Measurements from ENCODE around the gene POLR2L.

DNA sequence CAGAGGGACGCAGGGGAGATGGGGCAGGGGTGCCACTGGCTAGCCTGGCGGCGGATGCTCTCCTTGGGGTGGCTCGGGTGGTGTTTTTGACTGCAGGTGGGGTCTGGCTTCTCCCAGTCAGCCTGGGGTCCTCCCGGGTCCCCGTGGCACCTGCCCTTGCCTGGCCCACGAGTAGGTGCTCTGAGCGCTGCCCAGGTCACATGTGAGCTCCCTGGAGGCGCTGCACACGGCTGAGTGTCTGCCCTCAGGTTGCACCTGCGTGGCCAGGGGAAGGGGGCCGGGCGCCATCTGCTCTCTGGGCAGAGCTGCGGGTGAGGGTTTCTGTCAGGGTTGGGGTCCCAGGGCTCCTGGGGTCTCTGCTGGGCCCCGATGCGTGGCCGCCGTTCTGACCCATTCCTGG is 5.5 kb upstream of the POLR2L start:
- TF ChIP-seq EZH2phosphoT487 (IDR thresholded peaks at IDR 0.05; ENCODE audit: borderline replicate concordance) (no peak), POLR2AphosphoS5 (IDR thresholded peaks at IDR 0.05; ENCODE audit: low read depth, low read length) (no peak), EZH2 (IDR thresholded peaks at IDR 0.05) (no peak), POLR2A (IDR thresholded peaks at IDR 0.05; ENCODE audit: borderline replicate concordance, extremely low read depth, insufficient read depth, insufficient read length) (no peak), YY1 (IDR thresholded peaks at IDR 0.05; ENCODE audit: extremely low read depth, insufficient replicate concordance, low read depth, low read length) (no peak)
- TF ChIP-seq, protein P1, sequence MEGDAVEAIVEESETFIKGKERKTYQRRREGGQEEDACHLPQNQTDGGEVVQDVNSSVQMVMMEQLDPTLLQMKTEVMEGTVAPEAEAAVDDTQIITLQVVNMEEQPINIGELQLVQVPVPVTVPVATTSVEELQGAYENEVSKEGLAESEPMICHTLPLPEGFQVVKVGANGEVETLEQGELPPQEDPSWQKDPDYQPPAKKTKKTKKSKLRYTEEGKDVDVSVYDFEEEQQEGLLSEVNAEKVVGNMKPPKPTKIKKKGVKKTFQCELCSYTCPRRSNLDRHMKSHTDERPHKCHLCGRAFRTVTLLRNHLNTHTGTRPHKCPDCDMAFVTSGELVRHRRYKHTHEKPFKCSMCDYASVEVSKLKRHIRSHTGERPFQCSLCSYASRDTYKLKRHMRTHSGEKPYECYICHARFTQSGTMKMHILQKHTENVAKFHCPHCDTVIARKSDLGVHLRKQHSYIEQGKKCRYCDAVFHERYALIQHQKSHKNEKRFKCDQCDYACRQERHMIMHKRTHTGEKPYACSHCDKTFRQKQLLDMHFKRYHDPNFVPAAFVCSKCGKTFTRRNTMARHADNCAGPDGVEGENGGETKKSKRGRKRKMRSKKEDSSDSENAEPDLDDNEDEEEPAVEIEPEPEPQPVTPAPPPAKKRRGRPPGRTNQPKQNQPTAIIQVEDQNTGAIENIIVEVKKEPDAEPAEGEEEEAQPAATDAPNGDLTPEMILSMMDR (IDR thresholded peaks at IDR 0.05 in 2 of 3, conservative IDR thresholded peaks at IDR 0.05 in 1 of 3; ENCODE audit: borderline replicate concordance in 1 of 3, insufficient read depth in 1 of 3, low read depth in 2 of 3, low read length in 2 of 3) = no peak
- TF ChIP-seq, protein P2, sequence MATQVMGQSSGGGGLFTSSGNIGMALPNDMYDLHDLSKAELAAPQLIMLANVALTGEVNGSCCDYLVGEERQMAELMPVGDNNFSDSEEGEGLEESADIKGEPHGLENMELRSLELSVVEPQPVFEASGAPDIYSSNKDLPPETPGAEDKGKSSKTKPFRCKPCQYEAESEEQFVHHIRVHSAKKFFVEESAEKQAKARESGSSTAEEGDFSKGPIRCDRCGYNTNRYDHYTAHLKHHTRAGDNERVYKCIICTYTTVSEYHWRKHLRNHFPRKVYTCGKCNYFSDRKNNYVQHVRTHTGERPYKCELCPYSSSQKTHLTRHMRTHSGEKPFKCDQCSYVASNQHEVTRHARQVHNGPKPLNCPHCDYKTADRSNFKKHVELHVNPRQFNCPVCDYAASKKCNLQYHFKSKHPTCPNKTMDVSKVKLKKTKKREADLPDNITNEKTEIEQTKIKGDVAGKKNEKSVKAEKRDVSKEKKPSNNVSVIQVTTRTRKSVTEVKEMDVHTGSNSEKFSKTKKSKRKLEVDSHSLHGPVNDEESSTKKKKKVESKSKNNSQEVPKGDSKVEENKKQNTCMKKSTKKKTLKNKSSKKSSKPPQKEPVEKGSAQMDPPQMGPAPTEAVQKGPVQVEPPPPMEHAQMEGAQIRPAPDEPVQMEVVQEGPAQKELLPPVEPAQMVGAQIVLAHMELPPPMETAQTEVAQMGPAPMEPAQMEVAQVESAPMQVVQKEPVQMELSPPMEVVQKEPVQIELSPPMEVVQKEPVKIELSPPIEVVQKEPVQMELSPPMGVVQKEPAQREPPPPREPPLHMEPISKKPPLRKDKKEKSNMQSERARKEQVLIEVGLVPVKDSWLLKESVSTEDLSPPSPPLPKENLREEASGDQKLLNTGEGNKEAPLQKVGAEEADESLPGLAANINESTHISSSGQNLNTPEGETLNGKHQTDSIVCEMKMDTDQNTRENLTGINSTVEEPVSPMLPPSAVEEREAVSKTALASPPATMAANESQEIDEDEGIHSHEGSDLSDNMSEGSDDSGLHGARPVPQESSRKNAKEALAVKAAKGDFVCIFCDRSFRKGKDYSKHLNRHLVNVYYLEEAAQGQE (IDR thresholded peaks at IDR 0.05; ENCODE audit: low read depth) = no peak
